ENCODE results near the gene LRRC42.
"Not testable (repeated sequence)": the region's sequence is repeated elsewhere in the genome, so short reads cannot be mapped to it uniquely, and the experiment has no call there.

LRRC42 gene

DNA sequence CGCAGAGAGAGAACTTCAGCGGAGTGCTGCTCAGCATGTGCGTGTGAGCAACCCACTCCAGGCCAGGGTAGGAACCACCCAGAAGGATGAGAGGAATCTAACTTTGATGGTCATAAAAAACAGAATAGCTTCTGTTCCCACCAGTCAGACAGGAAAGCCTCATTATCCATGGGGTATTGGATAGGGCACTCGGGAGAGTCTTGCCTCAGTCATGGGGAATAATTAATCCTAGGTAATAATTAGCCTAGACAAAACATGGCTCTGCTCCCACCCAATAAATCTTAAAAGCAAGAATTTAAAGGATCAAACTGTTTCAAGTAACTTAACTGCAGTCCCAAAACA, 36.6 kb downstream of the LRRC42 start:
- intact Hi-C loops (cut with DNase I; ENCODE audit: low total_unique reads) = no loop called here

DNA sequence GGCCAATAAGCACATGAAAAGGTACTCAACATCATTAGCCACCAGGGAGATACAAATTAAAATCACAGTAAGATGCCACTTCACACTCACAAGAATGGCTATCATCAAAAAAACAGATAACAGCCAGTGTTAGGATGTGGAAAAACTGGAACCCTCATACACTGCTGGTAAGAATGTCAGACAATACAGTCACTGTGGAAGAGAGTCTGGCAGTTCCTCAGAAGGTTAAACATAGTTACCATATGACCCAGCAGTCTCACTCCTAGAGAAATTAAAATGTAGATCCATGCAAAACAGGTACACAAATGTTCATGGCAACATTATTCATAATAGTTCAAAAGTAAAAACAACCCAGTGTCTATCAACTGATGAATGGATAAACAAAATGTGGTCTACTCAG, 38.6 kb downstream of the LRRC42 start:
- TF ChIP-seq, protein P1, sequence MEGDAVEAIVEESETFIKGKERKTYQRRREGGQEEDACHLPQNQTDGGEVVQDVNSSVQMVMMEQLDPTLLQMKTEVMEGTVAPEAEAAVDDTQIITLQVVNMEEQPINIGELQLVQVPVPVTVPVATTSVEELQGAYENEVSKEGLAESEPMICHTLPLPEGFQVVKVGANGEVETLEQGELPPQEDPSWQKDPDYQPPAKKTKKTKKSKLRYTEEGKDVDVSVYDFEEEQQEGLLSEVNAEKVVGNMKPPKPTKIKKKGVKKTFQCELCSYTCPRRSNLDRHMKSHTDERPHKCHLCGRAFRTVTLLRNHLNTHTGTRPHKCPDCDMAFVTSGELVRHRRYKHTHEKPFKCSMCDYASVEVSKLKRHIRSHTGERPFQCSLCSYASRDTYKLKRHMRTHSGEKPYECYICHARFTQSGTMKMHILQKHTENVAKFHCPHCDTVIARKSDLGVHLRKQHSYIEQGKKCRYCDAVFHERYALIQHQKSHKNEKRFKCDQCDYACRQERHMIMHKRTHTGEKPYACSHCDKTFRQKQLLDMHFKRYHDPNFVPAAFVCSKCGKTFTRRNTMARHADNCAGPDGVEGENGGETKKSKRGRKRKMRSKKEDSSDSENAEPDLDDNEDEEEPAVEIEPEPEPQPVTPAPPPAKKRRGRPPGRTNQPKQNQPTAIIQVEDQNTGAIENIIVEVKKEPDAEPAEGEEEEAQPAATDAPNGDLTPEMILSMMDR (IDR thresholded peaks at IDR 0.05) = no peak
- peaks cover 0 to 13% (median 4%) of the 10 kb centered on the region in 4 donors for H3K4me1 ChIP-seq
- H3K36me3 ChIP-seq = no peaks in the 10 kb centered on the region
- no peak overlapping the region for H3K27ac ChIP-seq
- intact Hi-C loops (cut with DNase I; ENCODE audit: low total_unique reads) = no loop called here
- no peaks in the 10 kb centered on the region for H3K9me3 ChIP-seq
- no peak overlapping the region for H3K4me3 ChIP-seq
- DNase-seq = no peak
- no peaks in the 10 kb centered on the region for H3K27me3 ChIP-seq

More for the DNA sequence above, 36.6 kb downstream of the LRRC42 start:
- Histone ChIP-seq H3K27ac (peak overlapping the region in 1 of 2 donors; percentile 66), H3K36me3 (no peaks in the 10 kb centered on the region), H3K4me1 (peaks cover 0 to 13% (median 4%) of the 10 kb centered on the region in 4 donors), H3K9me3 (no peaks in the 10 kb centered on the region), H3K4me3 (peak overlapping the region; percentile 31 to 35), H3K27me3 (no peaks in the 10 kb centered on the region)
- TF ChIP-seq, protein P1 (IDR thresholded peaks at IDR 0.05) = no peak
- DNase-seq = no peak

DNA sequence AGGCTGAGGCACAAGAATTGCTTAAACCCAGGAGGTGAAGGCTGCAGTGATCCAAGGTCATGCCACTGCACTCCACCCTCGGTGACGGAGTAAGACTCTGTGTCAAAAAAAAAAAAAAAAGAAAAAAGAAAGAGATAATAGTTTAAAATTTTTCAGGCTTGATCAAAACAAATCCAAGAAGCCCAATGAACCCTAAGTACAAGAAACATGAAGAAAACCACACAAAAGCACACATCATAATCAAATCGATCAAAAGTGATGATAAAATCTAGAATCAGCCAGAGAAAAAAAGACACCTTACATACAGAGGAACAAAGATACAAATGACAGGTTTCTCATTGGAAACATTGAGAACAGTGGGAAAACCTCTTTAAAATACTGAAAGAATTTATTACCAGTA, 40.3 kb downstream of the LRRC42 start:
- TF ChIP-seq, protein P1 (IDR thresholded peaks at IDR 0.05) = no peak
- H3K27ac ChIP-seq = no peak overlapping the region
- no peak for DNase-seq
- no peaks in the 10 kb centered on the region for H3K9me3 ChIP-seq
- no peaks in the 10 kb centered on the region for H3K27me3 ChIP-seq
- H3K4me3 ChIP-seq = no peak overlapping the region
- intact Hi-C loops (cut with DNase I; ENCODE audit: low total_unique reads) = no loop called here
- no peaks in the 10 kb centered on the region for H3K36me3 ChIP-seq
- H3K4me1 ChIP-seq = peaks cover 0 to 13% (median 4%) of the 10 kb centered on the region in 4 donors

DNA sequence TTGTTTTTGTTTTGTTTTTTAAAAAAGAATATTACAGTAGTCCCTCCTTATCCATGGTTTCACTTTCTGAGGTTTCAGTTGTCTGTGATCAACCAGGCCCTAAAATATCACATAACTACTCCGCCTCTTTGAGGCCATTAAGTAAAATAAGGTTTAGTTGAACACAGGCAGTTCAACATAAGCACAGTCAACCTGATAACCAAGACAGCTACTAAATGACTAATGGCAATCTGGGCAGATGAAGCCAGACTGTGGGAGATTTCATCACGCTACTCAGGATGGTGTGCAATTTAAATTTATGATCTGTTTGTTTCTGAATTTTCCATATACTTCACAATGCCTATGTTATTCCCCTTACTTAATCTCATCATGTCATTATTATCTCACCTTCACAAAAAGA, 41.7 kb downstream of the LRRC42 start:
- no peaks in the 10 kb centered on the region for H3K9me3 ChIP-seq
- no peak for DNase-seq
- H3K27me3 ChIP-seq = peaks cover 0 to 8% of the 10 kb centered on the region in 2 donors
- H3K27ac ChIP-seq = no peak overlapping the region
- TF ChIP-seq, protein P1 (IDR thresholded peaks at IDR 0.05) = no peak
- no peaks in the 10 kb centered on the region for H3K36me3 ChIP-seq
- H3K4me3 ChIP-seq = no peak overlapping the region
- H3K4me1 ChIP-seq = peaks cover 0 to 2% (median under 1%) of the 10 kb centered on the region in 4 donors
- intact Hi-C loops (cut with DNase I; ENCODE audit: low total_unique reads) = no loop called here

DNA sequence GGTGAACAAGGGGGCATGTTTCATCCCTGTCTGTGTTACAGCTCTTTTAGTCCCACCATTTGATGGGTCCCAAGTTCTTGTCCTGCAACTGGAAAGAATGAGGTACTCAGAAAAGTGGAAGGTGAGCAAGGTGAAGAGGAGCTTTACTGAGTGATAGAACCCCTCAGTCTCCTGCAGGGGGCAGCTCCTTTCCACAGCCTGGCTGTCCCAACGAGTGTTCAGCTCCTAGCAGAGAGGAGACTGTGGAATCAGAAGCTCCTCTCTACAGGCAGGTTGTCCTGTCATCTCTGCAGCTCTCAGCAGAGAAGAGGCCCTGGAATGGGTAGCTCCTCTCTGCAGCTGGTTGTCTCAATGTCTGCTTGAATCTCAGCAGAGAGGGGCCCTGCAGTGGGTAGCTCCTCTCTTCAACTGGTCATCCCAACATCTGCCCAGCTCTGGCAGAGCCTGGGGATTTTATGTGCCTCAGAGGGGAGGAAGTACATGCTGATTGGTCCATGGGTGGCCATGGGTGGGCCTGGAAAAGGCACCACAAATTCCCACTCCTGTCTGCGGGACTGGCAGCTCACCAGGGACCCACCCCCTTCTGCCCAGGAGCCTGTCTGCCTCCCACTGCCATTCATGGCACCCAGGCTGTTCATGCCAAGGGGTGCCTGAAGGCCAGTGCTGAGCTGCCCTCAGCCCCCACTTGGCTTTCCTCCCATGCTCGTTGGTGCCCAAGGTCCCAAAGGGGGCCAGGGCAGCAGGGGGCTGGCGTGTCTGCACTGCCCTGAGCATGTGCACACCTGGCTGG, 46.1 kb downstream of the LRRC42 start:
- TF ChIP-seq, protein P1 (IDR thresholded peaks at IDR 0.05) = no peak
- no peaks in the 10 kb centered on the region for H3K9me3 ChIP-seq
- DNase-seq = no peak
- intact Hi-C loops (cut with DNase I; ENCODE audit: low total_unique reads) = no loop called here
- H3K27me3 ChIP-seq = peaks cover 0 to 8% of the 10 kb centered on the region in 2 donors
- no peak overlapping the region for H3K4me3 ChIP-seq
- H3K36me3 ChIP-seq = no peaks in the 10 kb centered on the region
- no peaks in the 10 kb centered on the region for H3K4me1 ChIP-seq
- no peak overlapping the region for H3K27ac ChIP-seq

DNA sequence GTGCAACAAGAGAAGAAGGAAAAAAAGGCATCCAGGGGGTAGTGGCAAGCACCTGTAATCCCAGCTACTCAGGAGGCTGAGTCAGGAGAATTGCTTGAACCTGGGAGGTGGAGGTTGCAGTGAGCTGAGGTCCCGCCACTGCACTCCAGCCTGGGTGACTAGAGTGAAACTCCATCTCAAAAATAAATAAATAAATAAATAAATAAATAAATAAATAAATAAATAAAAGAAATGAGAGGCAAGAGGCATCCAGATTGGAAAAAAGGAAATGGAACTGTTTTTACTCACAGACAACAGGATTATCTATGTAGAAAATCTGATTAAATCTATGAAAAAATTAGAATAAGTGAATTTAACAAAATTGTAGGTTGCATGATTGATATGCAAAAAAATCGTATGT, 48.4 kb downstream of the LRRC42 start:
- intact Hi-C loops (cut with DNase I; ENCODE audit: low total_unique reads); H3K9me3 ChIP-seq: not testable (repeated sequence)

More for the DNA sequence above, 48.4 kb downstream of the LRRC42 start:
- H3K27ac ChIP-seq, H3K36me3 ChIP-seq, DNase-seq, H3K4me1 ChIP-seq, H3K4me3 ChIP-seq, H3K27me3 ChIP-seq: not testable (repeated sequence)

All from tibial artery (tissue), 4 donors.